Heart left ventricle (tissue), 16 donors: ENCODE measurements around the gene ADIG. TPM values are rescaled to one million over a fixed set of nuclear protein-coding genes. Genes with fewer than 3 reads are reported as not detected.

ENCODE experiments used
- ATAC-seq, 4 donors: fragments of 200-7000 bp; cut with Tn5 transposase; one replicate each; pipeline ENCODE4 v1.9.1; 2020 to 2022; ENCODE audit warnings: moderate library complexity in 4 of 4, mild to moderate bottlenecking in 3 of 4, moderate number of reproducible peaks in 1 of 4
- DNase-seq, 5 donors: peaks; one replicate each; pipeline ENCODE4 v3.0.0-alpha.2; 2020
- H3K27ac ChIP-seq, 12 donors: fragments of 200-600 bp; sonication (generic) in 4 of 12; one replicate each; pipeline versions ENCODE4 v1.5.0 to v1.8.0; 2016 to 2022; ENCODE audit warnings: mild to moderate bottlenecking in 2 of 12
- H3K27me3 ChIP-seq, 9 donors: fragments of 200-600 bp; sonication (generic) in 2 of 9; one replicate each; pipeline versions ENCODE4 v1.5.1 to v1.8.0; 2016 to 2022; ENCODE audit warnings: mild to moderate bottlenecking in 3 of 9
- H3K36me3 ChIP-seq, 9 donors: fragments of 200-600 bp; sonication (generic) in 2 of 9; one replicate each; pipeline versions ENCODE4 v1.5.0 to v1.8.0; 2018 to 2022; ENCODE audit warnings: mild to moderate bottlenecking in 2 of 9
- H3K4me1 ChIP-seq, 12 donors: fragments of 200-600 bp; sonication (generic) in 4 of 12; one replicate each; pipeline versions ENCODE4 v1.5.0 to v1.8.0; 2016 to 2022; ENCODE audit warnings: mild to moderate bottlenecking in 3 of 12
- H3K4me3 ChIP-seq, 12 donors: fragments of 200-600 bp; sonication (generic) in 4 of 12; one replicate each; pipeline versions ENCODE4 v1.5.0 to v1.8.0; 2017 to 2022; ENCODE audit warnings: mild to moderate bottlenecking in 9 of 12, moderate library complexity in 4 of 12
- H3K9me3 ChIP-seq, 12 donors: fragments of 200-600 bp; sonication (generic) in 4 of 12; one replicate each; pipeline versions ENCODE4 v1.5.0 to v1.8.0; 2016 to 2022; ENCODE audit warnings: mild to moderate bottlenecking in 1 of 12
- CTCF ChIP-seq, 12 donors: fragments of 200-600 bp; sonication (generic) in 4 of 12; IDR thresholded peaks; one replicate each; pipeline versions ENCODE4 v1.5.0 to v1.8.0; 2018 to 2022; ENCODE audit warnings: antibody characterized with exemption in 12 of 12, mild to moderate bottlenecking in 5 of 12
- POLR2A ChIP-seq, 2 donors: fragments of 450-650 bp; IDR thresholded peaks; one replicate each; pipeline ENCODE4 v1.6.1; 2017; ENCODE audit warnings: antibody characterized with exemption in 2 of 2, mild to moderate bottlenecking in 2 of 2, moderate library complexity in 2 of 2
- WGBS, 4 donors: extraction: QIAGEN DNeasy Blood & Tissue Kit in 2 of 4; methylation state at CpG; one replicate each; pipeline versions ENCODE4 v1.1.5 to v1.1.7; 2013 to 2018; 5-methylcytosine and 5-hydroxymethylcytosine counted together
- intact Hi-C, 10 donors: fragments of 100-400 bp; cut with DNase I; formaldehyde crosslinking; loops; one replicate each; pipeline versions ENCODE4 v1.11.1 to v1.14.2; 2022
- polyA plus RNA-seq, 2 donors: library from polyadenylated mRNA; stranded (reverse); fragments of 200-250 nt; gene quantifications; one replicate each; pipeline ENCODE4 v1.2.3, GENCODE V29; 2013
- total RNA-seq, 9 donors: library from RNA; depleted of rRNA in 2 of 9; stranded (reverse); fragments of >200 nt in 2 of 9; fragmentation: NEBNext Ultra II Directional in 3 of 9; extraction: Animal tissue kit (Norgen Biotek cat#: 25700) in 3 of 9; gene quantifications; one replicate each; pipeline versions ENCODE4 v1.1.0 to v1.2.4, GENCODE V29; 2016 to 2023
- donor health status: ischemic (EF 13 %, LVEDD 7.1; RV severe dilation, severe dysfunction).
- donor health status: healthy with polysubstance abuse.
- donor health status: DM: no; HTN: yes; CAD: no.
- donor health status: DM: no; HTN: no; CAD: no.
- donor health status: ischemic (EF 25% LVEDD 6.9; RV normal size, moderate dysfunction).
- donor health status: ischemic (EF 25% LVEDD 5.7; RV mildly dilated, moderate dysfunction).
- donor health status: healthy.
- donor health status: DM: yes; HTN: yes; CAD: no.
- donor health status: ischemic (EF 35%, LVEDD 5.7; RV mildly dilated, moderate dysfunction).
- donor health status: nonischemic (EF 11% LVEDD 7.7; RV severe dilation, severe dysfunction).
- donor health status: DM: yes; HTN: yes; CAD: no.
- donor health status: PGD.
- donor health status: ischemic (EF 29% LVEDD 5.4; RV normal size, mild dysfunction).
- donor health status: nonischemic (EF 23%, LVEDD 6.1; RV moderate dilation, normal function).

The ADIG gene
- total and polyA plus RNA-seq, 11 donors = not detected

- Histone ChIP-seq H3K9me3 (peaks cover 0 to 11% (median 0%) of the 10 kb centered on the region in 12 donors), H3K4me3 (no peak overlapping the region), H3K27me3 (peaks cover 0 to 10% (median 0%) of the 10 kb centered on the region in 9 donors), H3K36me3 (no peaks in the 10 kb centered on the region), H3K4me1 (no peaks in the 10 kb centered on the region), H3K27ac (no peak overlapping the region)
- ATAC-seq (no peak), DNase-seq (no peak)
- 59 to 92% (median 85%) methylated on average over 1 to 2 of the region's 2 CpGs for WGBS, 4 donors
- intact Hi-C loops = no loop called here
- no peak for TF ChIP-seq CTCF (IDR thresholded peaks at IDR 0.05)
- TF ChIP-seq POLR2A (IDR thresholded peaks at IDR 0.05) = no peak
These were observed 43.1 kb downstream of the ADIG start for GRCh38 chr20:38624084-38624483.

GRCh38 chr20:38625896-38626295 lies 44.9 kb downstream of the ADIG start:
- intact Hi-C loops = no loop called here

GRCh38 chr20:38626921-38627659 lies 46.1 kb downstream of the ADIG start:
- WGBS, 4 donors = 67 to 89% (median 88%) methylated on average over 3 to 10 of the region's 10 CpGs
- H3K27me3 ChIP-seq = peaks cover 0 to 4% (median 0%) of the 10 kb centered on the region in 9 donors
- no peaks in the 10 kb centered on the region for H3K36me3 ChIP-seq
- ATAC-seq (no peak), DNase-seq (no peak)
- intact Hi-C loops = no loop called here
- H3K9me3 ChIP-seq = peaks cover 0 to 11% (median 0%) of the 10 kb centered on the region in 12 donors
- no peak overlapping the region for H3K27ac ChIP-seq
- H3K4me1 ChIP-seq = no peaks in the 10 kb centered on the region
- H3K4me3 ChIP-seq = no peak overlapping the region
- TF ChIP-seq POLR2A (IDR thresholded peaks at IDR 0.05) (no peak), CTCF (IDR thresholded peaks at IDR 0.05) (no peak)

More at GRCh38 chr20:38625896-38626295, 44.9 kb downstream of the ADIG start:
- H3K27me3 ChIP-seq = peaks cover 0 to 4% (median 0%) of the 10 kb centered on the region in 9 donors
- no peak for DNase-seq
- peaks cover 0 to 11% (median 0%) of the 10 kb centered on the region in 12 donors for H3K9me3 ChIP-seq
- no peaks in the 10 kb centered on the region for H3K4me1 ChIP-seq
- H3K36me3 ChIP-seq = no peaks in the 10 kb centered on the region
- H3K27ac ChIP-seq = no peak overlapping the region
- TF ChIP-seq POLR2A (IDR thresholded peaks at IDR 0.05) (no peak), CTCF (IDR thresholded peaks at IDR 0.05) (no peak)
- ATAC-seq = no peak
- no peak overlapping the region for H3K4me3 ChIP-seq

- ATAC-seq = no peak
- Histone ChIP-seq H3K27ac (no peak overlapping the region), H3K36me3 (no peaks in the 10 kb centered on the region), H3K27me3 (peaks cover 0 to 4% (median 0%) of the 10 kb centered on the region in 9 donors), H3K4me1 (peaks cover 0 to 3% (median 0%) of the 10 kb centered on the region in 12 donors), H3K4me3 (no peak overlapping the region), H3K9me3 (peaks cover 0 to 8% (median 0%) of the 10 kb centered on the region in 12 donors)
- intact Hi-C loops = no loop called here
- TF ChIP-seq POLR2A (IDR thresholded peaks at IDR 0.05) (no peak), CTCF (IDR thresholded peaks at IDR 0.05) (no peak)
- whole genome bisulfite sequencing, 4 donors = 78 to 86% (median 81%) methylated on average over 9 of the region's 9 CpGs
- DNase-seq = no peak
These were observed 47.8 kb downstream of the ADIG start for GRCh38 chr20:38628580-38629470.
